Breast epithelium (tissue), 4 donors: Measurements from ENCODE around the gene SLC16A12. TPM values are rescaled to one million over a fixed set of nuclear protein-coding genes. Genes with fewer than 3 reads are reported as not detected.

ENCODE experiments used
- DNase-seq, 2 donors: peaks; one replicate each; pipeline ENCODE4 v3.0.0-alpha.2; 2019; ENCODE audit warnings: low spot score in 2 of 2
- H3K27ac ChIP-seq, 2 donors: fragments of 200-600 bp; sonication (generic) in 1 of 2; one replicate each; pipeline ENCODE4 v1.5.1; 2016 to 2019; ENCODE audit warnings: mild to moderate bottlenecking in 1 of 2
- H3K27me3 ChIP-seq, 2 donors: fragments of 200-600 bp; sonication (generic) in 1 of 2; one replicate each; pipeline versions ENCODE4 v1.5.1 to v1.6.0; 2017 to 2019; ENCODE audit warnings: control low read depth in 1 of 2, mild to moderate bottlenecking in 1 of 2
- H3K36me3 ChIP-seq: fragments of 200-600 bp; one replicate; pipeline ENCODE4 v1.5.1; 2019
- H3K4me1 ChIP-seq, 2 donors: fragments of 200-600 bp; sonication (generic); one replicate each; pipeline ENCODE4 v1.5.1; 2016 to 2019; ENCODE audit warnings: control low read depth in 1 of 2
- H3K4me3 ChIP-seq, 3 donors: fragments of 200-600 bp; sonication (generic); 1 replicate in 2 of 3; 2 replicates in 1 of 3; pipeline ENCODE4 v1.5.1; 2016 to 2019; ENCODE audit warnings: mild to moderate bottlenecking in 3 of 3, moderate library complexity in 2 of 3
- H3K9me3 ChIP-seq, 2 donors: fragments of 200-600 bp; sonication (generic) in 1 of 2; one replicate each; pipeline ENCODE4 v1.5.1; 2016 to 2019; ENCODE audit warnings: control low read depth in 1 of 2
- POLR2A ChIP-seq: fragments of 450-650 bp; IDR thresholded peaks from one replicate; pipeline ENCODE4 v1.6.1; 2016; ENCODE audit warnings: antibody characterized with exemption, mild to moderate bottlenecking, moderate library complexity
- POLR2AphosphoS5 ChIP-seq, 3 donors: sonication (generic); formaldehyde crosslinking; IDR thresholded peaks; one replicate each; pipeline ENCODE4 v1.6.1; 2017; ENCODE audit warnings: antibody characterized with exemption in 3 of 3
- intact Hi-C: fragments of 100-400 bp; cut with DNase I; formaldehyde crosslinking; loops from one replicate; pipeline ENCODE4 v1.15.1; 2023; ENCODE audit warnings: low total_unique reads
- total RNA-seq, 3 donors: library from RNA; depleted of rRNA; stranded (reverse); fragments of >200 nt; gene quantifications; one replicate each; pipeline ENCODE4 v1.1.0, GENCODE V29; 2016
- TF ChIP-seq, protein P1 (sequence below), 3 donors: fragments of 450-650 bp; IDR thresholded peaks; one replicate each; pipeline ENCODE4 v1.5.1; 2016 to 2017; ENCODE audit warnings: antibody characterized with exemption in 3 of 3, mild to moderate bottlenecking in 3 of 3, moderate library complexity in 3 of 3

Gene SLC16A12
- 1 to 10 TPM; 2.6 to 4.8 (median 3.4) TPM for total RNA-seq

GRCh38 chr10:89535171-89536012 is at the start of gene SLC16A12:
Gene SLC16A12, minus strand, starts transcription at chr10:89535594. Its CDS starts 73,016 bp downstream, at chr10:89462578.
- TF ChIP-seq POLR2A (no peak), POLR2AphosphoS5 (IDR thresholded peaks at IDR 0.05) (no peak)
- TF ChIP-seq, protein P1, sequence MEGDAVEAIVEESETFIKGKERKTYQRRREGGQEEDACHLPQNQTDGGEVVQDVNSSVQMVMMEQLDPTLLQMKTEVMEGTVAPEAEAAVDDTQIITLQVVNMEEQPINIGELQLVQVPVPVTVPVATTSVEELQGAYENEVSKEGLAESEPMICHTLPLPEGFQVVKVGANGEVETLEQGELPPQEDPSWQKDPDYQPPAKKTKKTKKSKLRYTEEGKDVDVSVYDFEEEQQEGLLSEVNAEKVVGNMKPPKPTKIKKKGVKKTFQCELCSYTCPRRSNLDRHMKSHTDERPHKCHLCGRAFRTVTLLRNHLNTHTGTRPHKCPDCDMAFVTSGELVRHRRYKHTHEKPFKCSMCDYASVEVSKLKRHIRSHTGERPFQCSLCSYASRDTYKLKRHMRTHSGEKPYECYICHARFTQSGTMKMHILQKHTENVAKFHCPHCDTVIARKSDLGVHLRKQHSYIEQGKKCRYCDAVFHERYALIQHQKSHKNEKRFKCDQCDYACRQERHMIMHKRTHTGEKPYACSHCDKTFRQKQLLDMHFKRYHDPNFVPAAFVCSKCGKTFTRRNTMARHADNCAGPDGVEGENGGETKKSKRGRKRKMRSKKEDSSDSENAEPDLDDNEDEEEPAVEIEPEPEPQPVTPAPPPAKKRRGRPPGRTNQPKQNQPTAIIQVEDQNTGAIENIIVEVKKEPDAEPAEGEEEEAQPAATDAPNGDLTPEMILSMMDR (IDR thresholded peaks at IDR 0.05): no peak
- intact Hi-C loops: no loop called here
- peak within 1 kb of the TSS; percentile 29 to 63 for H3K27ac ChIP-seq
- H3K27me3 ChIP-seq: peaks cover 7 to 42% of the 10 kb centered on the region in 2 donors
- DNase-seq: no peak
- peak within 1 kb of the TSS; percentile 44 to 77 (median 50) for H3K4me3 ChIP-seq
- H3K4me1 ChIP-seq: no peaks in the 10 kb centered on the region
- no peaks in the 10 kb centered on the region for H3K9me3 ChIP-seq
- H3K36me3 ChIP-seq: no peaks in the 10 kb centered on the region

DNA sequence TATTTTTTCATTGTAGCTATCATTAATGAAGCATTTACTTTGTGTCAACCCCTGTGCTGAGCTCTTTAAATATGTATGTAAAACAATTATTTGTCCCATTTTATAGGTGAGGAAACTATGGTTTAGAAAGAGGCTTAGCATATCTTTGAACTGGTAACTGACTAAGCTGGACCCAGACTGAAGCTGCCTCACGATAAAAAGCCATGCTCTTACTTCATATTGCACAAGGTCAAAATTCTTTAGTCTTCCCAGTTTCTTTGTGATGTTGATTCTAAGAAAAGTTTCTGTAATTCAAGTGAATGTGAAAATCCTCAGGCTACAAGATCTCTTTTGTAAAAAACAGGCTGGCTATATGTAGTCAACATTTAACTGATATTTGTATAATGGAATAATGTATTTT is 46.6 kb upstream of the SLC16A12 start:
- Histone ChIP-seq H3K27me3 (no peaks in the 10 kb centered on the region), H3K9me3 (no peaks in the 10 kb centered on the region), H3K27ac (no peak overlapping the region), H3K4me3 (no peak overlapping the region), H3K4me1 (no peaks in the 10 kb centered on the region), H3K36me3 (no peaks in the 10 kb centered on the region)
- intact Hi-C loops: no loop called here
- DNase-seq: no peak
- TF ChIP-seq POLR2A (no peak), POLR2AphosphoS5 (IDR thresholded peaks at IDR 0.05) (no peak)
- TF ChIP-seq, protein P1 (IDR thresholded peaks at IDR 0.05): no peak

GRCh38 chr10:89580243-89580642 is 44.8 kb upstream of the SLC16A12 start:
- Histone ChIP-seq H3K27me3 (no peaks in the 10 kb centered on the region), H3K27ac (no peak overlapping the region), H3K4me3 (no peak overlapping the region), H3K4me1 (no peaks in the 10 kb centered on the region), H3K36me3 (no peaks in the 10 kb centered on the region), H3K9me3 (no peaks in the 10 kb centered on the region)
- TF ChIP-seq POLR2A: no peak
- TF ChIP-seq POLR2AphosphoS5 (IDR thresholded peaks at IDR 0.05): no peak
- TF ChIP-seq, protein P1 (IDR thresholded peaks at IDR 0.05): no peak
- intact Hi-C loops: no loop called here
- no peak for DNase-seq

DNA sequence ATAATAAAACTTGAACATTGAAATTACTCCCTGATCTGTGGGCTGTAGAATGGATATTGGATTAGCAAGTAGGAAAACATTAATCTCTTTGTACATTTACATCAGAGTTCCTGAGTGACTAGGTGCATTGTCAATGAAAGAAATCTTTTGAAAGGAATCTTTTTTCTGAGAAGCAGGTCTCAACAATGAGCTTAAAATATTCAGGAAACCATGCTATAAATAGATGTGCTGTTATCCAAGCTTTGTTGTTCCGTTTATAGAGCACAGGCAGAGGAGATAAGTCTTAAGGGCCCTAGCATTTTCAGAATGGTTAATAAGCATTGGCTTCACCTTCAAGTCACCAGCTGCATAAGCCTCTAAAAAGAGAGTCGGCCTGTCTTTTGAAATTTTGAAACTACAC is 41.3 kb upstream of the SLC16A12 start:
- Histone ChIP-seq H3K4me3 (no peak overlapping the region), H3K36me3 (no peaks in the 10 kb centered on the region), H3K9me3 (no peaks in the 10 kb centered on the region), H3K27ac (no peak overlapping the region), H3K27me3 (no peaks in the 10 kb centered on the region), H3K4me1 (no peaks in the 10 kb centered on the region)
- intact Hi-C loops: no loop called here
- no peak for DNase-seq
- TF ChIP-seq POLR2AphosphoS5 (IDR thresholded peaks at IDR 0.05) (no peak), POLR2A (no peak)
- TF ChIP-seq, protein P1 (IDR thresholded peaks at IDR 0.05): no peak

GRCh38 chr10:89576022-89576421 is 40.6 kb upstream of the SLC16A12 start:
- TF ChIP-seq POLR2A (no peak), POLR2AphosphoS5 (IDR thresholded peaks at IDR 0.05) (no peak)
- TF ChIP-seq, protein P1 (IDR thresholded peaks at IDR 0.05): no peak
- Histone ChIP-seq H3K27ac (no peak overlapping the region), H3K4me3 (no peak overlapping the region), H3K36me3 (no peaks in the 10 kb centered on the region), H3K4me1 (no peaks in the 10 kb centered on the region), H3K27me3 (no peaks in the 10 kb centered on the region), H3K9me3 (no peaks in the 10 kb centered on the region)
- DNase-seq: no peak
- intact Hi-C loops: no loop called here
